Measurements from ENCODE around the gene ZNF770.

ZNF770 gene, protein sequence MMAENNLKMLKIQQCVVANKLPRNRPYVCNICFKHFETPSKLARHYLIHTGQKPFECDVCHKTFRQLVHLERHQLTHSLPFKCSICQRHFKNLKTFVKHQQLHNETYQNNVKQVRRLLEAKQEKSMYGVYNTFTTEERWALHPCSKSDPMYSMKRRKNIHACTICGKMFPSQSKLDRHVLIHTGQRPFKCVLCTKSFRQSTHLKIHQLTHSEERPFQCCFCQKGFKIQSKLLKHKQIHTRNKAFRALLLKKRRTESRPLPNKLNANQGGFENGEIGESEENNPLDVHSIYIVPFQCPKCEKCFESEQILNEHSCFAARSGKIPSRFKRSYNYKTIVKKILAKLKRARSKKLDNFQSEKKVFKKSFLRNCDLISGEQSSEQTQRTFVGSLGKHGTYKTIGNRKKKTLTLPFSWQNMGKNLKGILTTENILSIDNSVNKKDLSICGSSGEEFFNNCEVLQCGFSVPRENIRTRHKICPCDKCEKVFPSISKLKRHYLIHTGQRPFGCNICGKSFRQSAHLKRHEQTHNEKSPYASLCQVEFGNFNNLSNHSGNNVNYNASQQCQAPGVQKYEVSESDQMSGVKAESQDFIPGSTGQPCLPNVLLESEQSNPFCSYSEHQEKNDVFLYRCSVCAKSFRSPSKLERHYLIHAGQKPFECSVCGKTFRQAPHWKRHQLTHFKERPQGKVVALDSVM

GRCh38 chr15:34988027-34988902, at the start of gene ZNF770:
ZNF770 (minus strand) TSS chr15:34988287; CDS start chr15:34983434, 4,853 bp downstream.
- DNase-seq: peak; percentile 87

- no peak for DNase-seq
Observed at GRCh38 chr15:35028235-35028984, 40.3 kb upstream of the ZNF770 start.

GRCh38 chr15:35023804-35024203, 35.7 kb upstream of the ZNF770 start:
- no peak for DNase-seq

DNA sequence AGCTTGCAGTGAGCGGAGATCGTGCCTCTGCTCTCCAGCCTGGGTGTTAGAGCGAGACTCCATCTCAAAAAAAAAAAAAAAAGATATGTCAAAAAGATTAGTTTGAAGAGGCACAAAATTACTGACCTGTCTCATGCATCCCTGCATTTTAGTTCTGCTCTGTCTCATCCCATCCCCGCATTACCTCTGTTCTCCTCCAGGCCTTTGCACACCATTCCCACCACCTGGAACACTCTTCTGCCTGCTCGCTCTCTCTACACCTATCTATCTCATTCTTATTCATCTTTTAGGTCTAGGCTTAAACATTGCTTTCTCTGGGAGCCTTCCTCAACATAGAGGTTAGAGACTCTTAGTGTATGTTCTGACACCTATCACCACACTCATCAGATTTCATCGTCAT, 32.9 kb upstream of the ZNF770 start:
- no peak for DNase-seq

DNA sequence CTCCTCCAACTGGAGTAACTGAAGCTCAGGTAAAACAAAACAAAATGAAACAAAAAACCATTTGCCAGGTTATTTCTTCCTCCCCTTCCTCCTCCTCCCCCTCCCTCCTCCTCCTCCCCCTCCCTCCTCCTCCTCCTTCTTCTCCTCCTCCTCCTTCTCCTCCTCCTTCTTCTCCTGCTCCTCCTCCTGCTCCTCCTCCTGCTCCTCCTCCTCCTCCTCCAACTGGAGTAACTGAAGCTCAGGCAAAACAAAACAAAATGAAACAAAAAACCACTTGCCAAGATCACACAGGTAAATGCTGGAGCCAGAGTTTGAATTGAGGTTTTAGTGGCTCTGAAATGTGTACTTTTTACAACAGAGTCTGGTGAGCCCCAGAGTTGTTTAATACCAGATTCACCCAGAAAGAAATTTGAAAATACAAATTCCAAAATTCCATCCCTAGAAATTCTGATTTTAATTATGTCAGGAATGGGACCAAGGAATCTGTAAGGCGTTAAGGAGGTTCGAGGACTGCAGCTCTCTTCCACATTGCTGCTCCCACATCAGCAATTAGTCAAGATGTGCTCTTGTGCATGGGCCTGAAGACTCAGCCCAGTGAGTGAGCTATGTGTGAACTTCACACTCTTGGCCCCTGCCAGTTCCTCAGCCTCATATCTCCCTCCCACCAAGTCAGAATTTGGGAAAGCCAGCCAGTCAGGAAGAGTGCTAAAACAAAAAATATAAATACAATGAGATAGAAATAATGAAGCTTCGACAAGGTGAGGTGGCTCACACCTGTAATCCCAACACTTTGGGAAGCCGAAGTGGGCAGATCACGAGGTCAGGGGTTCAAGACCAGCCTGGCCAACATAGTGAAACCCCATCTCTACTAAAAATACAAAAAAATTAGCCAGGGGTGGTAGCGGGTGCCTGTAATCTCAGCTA, 31.6 kb upstream of the ZNF770 start:
- DNase-seq: peak; percentile 25

DNA sequence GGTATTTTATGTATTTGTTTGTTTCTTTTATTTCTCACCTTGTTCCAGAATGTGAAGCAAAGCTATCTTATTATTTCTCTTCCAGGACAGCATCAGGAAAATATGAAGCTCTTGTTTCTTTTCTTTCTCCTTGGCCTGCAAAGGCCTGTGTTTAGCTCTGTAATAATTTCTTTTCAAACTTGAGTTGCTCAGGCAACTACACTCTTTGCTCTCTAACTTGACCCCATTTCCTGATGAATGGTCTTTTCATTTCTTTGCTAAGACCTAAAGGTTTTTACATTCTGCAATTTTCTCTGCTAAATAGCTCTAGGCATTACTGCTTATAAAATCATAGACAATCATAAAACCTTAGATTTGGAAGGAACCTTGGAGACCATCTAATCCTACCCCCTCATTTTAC, 26.2 kb upstream of the ZNF770 start:
- no peak for DNase-seq

DNA sequence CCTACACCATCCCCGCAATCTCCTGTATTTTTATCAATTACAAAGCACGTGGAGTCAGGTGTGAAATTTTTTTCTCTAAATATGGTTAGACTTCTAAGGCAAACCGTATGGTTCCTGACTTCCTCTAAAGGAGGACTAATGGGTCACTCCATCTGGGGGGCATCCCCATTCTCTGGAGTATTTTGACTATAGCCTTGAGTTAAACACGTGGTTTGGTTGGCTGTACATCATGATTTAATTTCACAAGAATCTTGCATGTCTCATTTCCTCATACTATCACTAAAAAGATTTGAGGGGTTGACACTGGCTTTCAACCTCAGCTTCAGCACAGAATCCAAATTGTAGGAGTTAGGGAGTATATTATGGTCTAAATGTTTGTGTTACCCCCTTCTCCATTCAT, 25.3 kb upstream of the ZNF770 start:
- no peak for DNase-seq

- DNase-seq: no peak
Observed at GRCh38 chr15:35007397-35007796, 19.3 kb upstream of the ZNF770 start.

DNA sequence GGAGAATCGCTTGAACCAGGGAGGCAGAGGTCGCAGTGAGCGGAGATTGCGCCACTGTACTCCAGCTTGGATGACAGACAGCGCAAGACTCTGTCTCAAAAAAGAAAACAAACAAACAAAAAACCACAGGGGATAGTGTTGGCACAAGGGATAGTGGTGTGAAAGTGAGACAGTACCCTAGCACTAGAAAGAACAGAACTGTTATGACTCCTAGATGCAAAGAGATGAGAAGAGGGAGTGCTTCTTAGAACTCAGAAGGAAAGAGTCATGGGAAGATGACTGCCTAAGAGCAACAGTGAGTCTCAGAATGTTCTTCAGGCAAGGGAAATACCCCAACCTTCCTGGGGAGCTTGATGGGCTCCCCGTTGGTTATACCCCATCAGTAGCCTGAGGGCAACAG, 17.8 kb upstream of the ZNF770 start:
- no peak for DNase-seq

GRCh38 chr15:35003928-35004327, 15.8 kb upstream of the ZNF770 start:
- DNase-seq: no peak

DNA sequence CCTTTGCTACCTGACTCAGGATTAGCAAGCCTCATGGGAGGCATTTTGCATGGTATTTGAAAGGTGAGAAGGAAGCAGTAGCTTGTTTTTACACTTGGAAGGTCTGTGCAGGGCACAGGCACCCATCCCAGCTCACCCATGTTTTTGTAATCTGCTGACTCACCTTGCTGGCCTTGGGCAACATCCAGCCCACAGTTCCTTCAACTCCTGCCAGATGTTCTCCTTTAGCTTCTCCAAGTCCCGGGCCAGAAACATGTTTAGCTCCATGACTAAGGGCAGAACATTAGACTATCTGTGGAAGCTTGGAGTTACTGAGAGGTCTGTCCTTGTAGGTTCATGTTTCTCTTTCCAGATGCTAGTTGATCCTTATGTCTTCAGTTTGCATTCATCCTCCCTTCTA, 12.4 kb upstream of the ZNF770 start:
- DNase-seq: peak; percentile 20

GRCh38 chr15:34999906-35000305, 11.8 kb upstream of the ZNF770 start:
- no peak for DNase-seq

DNA sequence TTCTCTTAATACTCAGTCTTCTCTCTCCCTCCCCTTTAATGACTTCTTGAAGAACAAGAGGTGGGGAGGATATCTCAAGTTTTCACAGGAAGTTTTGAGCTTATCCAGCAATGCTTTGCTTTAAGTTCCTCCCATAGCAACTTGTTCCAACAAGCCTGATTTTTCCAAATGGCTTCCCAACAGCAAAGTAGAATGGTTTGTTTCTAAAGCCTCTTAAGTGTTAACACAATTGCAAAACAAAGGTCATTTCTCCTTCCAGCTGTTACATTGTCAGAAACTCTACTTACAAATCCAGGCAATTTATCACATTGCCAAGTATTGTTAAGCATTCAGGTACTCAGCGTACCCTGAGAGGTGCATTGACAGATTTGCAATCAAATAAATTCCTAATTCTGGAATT, 6.8 kb upstream of the ZNF770 start:
- DNase-seq: no peak

GRCh38 chr15:34993877-34994276, 5.8 kb upstream of the ZNF770 start:
- DNase-seq: no peak

- DNase-seq: peak; percentile 39
Observed at GRCh38 chr15:34993412-34993811, 5.3 kb upstream of the ZNF770 start.

- no peak for DNase-seq
Observed at GRCh38 chr15:34987609-34988026, 469 bp downstream of the ZNF770 start.

DNA sequence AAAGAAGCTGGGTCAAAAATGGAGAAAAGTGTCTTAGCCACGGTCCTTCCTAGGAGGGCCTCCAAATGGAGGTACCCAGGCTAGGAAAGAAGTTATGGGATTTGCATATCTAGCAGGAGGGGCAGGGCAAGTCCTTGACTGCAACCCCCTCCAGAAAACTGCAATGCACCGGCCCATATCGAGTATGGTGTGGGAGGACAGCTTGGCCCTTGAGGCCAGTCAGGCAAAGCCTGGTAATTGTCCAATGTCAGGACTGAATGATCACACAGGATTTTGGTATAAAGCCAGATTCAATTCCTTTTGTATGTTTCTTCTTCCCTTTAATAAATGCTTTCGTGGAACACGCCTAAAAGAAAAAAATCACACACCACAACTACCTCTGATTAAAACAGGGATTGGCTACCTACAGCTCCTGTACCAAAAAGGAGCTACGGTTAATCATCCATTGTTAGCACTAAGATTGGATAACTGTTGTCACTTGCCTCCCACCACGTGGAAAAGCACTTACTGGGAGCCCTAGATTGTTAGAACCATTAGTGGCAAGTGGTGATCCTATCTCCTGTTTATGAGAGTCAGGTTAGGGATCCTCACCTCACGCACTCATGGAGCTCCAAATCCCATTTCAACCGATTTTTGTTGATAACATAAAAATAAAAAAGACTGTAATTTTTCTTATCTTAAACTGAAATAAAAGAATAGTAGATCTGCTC, 1.2 kb downstream of the ZNF770 start:
- DNase-seq: peak; percentile 14

GRCh38 chr15:34986326-34986725, 1.8 kb downstream of the ZNF770 start:
- no peak for DNase-seq

DNA sequence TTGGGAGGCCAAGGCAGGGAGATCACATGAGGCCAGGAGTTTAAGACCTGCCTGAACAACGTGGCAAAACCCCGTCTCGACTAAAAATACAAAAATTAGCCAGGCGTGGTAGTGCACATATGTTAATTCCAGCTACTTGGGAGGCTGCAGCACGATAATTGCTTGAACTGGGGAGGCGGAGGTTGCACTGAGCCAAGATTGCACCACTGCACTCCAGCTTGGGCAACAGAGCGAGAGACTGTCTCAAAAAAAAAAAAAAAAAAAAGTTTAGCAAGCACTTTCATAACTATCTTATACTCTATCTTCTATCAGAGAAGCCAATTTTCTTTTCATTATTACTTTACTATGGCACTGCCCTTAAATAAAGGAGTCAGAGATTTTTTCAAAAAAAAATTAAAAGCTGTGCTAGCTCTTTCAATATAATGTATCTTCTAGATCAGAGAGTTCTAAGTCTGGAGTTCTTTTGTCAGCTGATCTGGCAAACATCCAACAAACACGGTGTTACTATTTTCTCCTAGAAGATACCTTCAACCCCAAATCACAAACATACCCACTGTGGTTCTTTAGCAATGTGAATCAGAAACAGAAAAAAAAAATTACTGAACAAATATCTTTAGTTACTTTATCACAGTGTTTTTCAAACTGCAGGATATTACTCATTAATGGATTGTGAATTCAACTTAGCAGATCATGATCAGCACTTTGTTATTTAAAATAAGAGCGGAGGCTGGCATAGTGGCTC, 3.0 kb downstream of the ZNF770 start:
- no peak for DNase-seq

GRCh38 chr15:34976743-34977142, 11.3 kb downstream of the ZNF770 start:
- no peak for DNase-seq
